Hematopoietic multipotent progenitor cell treated with erythropoietin and hydrocortisone succinate and interleukin-3 and kit ligand, for 17 days (in vitro differentiated cells): ENCODE data around the gene ZNF764.

ENCODE experiments used
- DNase-seq: peaks from one replicate; pipeline ENCODE4 v3.0.0-alpha.2; 2015; ENCODE audit warnings: low spot score

Gene ZNF764

DNA sequence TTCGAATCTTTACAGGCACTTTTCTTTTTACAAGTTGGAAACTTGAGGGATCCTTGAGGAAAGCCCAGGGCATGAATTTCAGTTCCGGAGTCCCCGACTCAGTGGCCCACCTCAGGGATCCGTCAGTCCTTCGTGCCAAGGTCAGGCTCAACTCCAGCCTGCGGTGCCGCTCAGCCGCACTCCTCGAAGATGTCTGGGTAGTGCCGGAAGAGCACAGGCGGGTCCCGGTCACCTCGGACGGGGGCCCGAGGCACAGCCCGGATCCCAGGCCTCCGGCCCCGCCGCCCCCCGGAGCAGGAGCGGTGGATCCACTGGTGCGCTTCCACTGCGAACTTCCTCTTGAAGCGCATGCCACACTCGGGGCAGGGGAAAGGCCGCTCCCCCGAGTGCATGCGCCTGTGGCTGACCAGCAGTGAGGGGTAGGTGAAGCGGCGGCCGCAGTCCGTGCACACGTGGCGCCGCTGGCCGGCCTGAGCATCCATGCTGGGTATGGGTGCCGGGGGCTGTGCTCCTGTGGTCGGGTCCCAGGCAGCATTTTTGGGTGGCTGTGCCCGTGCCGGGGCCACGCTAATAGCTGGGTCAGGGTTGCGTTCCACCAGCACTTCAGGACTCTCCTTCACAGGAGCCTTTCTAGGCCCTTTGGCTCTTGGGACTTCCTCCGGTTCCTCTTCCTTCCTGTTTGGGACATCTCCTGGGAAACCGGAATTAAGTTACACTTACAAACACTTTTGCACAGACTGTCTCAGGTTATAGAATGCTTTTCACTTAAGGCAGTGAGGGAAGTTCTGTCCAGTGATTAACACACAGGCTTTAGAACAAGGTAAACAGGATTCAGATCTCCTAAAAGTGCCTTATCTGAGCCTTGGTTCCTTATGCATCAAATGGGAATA is 11.8 kb upstream of the ZNF764 start:
- DNase-seq = no peak

DNA sequence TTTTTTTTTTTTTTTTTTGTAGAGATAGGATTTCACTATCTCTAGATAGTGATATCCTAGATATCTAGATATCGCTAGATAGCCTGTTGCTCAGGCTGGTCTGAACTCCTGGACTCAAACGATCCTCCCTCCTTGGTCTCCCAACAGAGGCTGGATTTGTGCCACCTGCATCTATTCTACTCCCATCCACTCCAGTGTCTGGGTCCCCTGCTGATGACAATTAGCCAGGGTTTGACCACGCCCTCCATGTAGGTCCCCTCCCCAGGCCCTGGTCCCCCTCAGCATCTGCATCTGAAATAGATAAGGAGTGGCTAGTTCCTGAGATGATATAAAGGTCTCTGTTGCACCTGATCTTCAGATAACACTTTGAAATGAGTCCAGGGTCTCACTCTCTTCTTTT is 11.1 kb upstream of the ZNF764 start:
- DNase-seq = no peak

DNA sequence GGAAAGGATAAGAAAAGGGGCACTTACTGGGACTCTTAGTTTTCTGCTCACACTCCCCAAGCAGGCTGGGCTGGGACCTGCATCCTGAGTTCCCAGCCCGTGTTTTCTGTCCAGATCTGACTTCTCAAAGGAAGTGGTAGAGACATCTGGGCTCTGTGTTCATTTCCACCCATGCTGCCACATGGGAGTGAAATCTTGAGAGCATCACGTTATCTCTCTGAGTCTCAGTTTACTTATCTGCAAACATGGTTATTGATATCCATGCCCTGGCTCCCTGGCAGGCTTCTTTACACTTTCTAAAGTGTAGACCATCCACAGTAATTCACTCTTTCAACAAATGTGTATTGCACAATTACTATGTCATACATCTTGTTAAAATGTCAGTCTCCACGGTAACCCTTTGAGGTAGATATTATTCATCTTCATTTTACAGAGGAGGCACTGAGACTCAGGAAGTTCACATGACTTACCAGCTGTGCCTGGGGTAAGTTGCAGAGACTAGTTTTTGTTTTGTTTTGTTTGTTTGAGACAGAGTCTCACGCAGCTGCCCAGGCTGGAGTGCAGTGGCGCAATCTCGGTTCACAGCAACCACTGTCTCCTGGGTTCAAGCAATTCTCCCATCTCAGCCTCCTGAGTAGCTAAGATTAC is 9.9 kb upstream of the ZNF764 start:
- DNase-seq = no peak

DNA sequence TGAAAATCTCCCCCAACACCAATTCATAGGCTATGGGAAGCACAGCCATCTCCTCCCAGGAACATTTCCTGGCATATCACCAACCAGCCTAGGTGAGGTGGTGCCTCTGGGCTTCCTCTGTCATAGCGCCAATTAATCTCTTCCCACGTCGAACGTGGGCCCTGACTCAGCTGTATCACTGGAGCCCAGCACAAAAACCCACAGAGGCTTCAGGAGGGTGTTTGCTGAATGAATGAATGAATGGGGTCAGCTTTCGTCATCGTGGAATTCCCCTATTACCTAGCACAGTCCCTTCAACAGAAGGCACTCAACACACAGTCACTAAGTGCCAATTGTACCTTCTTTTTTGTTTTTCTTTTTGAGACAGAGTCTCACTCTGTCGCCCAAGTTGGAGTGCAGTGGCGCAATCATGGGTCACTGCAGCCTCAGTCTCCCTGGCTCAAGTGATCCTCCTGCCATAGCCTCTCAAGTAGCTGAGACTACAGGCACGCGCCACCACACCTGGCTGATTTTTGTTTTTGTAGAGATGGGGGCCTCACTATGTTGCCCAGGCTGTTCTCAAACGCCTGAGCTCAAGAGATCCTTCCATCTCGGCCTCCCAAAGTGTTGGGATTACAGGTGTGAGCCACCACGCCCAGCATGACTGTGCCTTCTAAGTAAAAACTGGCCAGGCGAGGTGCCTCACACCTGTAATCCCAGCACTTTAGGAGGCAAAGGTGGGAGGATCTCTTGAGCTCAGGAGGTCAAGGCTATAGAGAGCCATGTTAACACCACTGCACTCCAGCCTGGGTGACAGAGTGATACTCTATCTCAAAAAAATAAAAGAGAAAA is 9.2 kb upstream of the ZNF764 start:
- DNase-seq = no peak

DNA sequence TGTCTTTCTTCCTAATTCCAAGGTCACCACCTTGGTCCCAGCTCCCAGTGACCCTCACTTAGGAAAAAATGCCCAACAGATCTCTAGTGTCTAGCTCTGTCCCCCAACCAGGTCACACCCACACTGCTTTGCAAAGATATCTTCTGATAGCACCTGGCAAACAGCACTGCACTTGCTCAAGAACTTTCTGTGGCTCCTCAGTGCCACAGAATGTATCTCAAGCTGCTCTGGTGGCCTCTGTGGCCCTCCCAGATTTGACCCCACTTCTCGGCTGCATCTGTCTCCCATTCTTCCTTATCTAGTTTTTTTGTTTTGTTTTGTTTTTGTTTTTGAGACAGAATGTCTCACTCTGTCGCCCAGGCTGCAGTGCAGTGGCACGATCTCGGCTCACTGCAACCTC is 8.4 kb upstream of the ZNF764 start:
- no peak for DNase-seq

DNA sequence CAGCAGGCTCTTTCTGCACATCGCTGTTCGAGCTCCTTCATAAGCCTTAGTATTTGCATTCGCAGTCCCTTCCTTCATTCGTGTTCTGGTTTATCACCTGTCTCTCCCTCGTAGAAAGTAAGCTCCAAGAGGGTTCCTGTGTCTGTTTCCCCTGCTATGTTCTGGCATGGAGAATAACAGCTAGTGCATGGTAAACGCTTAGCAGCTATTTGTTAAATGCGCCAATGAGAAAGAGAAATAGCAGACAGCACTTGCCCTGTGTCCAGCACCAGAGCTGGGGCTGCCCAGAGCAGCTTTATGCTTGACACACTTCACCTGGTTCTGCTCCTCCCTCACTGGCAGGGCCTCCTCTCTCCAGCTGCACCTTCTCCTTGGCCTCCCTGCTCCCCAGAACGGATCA is 7.8 kb upstream of the ZNF764 start:
- no peak for DNase-seq

DNA sequence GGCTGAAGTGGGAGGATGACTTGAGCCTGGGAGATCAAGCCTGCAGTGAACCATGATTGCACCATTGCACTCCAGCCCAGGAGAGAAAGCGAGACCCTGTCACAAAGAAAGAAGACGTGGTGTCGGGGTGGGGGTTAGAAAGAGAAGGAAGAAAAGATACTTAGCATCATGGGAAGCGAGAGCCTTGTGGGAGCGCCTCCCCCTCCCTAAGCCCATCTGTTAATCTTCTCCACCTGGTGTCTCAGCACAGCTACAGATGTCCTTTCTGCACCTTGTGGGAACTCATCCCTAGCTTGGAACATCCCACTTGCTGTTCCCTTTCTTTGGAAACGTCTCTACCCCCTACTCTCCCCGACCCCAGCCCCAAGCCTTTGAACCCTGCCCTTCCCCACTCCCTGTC is 7.4 kb upstream of the ZNF764 start:
- no peak for DNase-seq

DNA sequence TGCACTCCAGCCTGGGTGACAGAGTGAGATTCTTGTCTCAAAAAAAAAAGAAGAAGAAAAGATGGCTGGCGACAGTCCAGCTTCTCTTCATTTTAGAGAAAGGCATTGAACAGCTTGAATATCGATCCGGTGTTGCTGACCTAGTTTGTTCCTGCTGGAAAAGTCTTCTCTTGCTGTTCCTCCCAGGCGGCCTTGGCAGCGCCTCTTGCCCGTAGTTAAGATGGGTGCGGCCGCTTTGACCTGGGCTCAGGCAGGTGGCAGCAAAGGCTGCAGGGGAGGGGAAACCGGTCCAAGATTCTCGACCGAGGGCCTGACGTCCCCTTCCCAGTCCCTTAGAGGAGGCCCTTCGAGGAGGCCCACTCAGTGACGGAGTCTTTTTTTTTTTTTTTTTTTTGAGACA is 3.8 kb upstream of the ZNF764 start:
- no peak for DNase-seq

DNA sequence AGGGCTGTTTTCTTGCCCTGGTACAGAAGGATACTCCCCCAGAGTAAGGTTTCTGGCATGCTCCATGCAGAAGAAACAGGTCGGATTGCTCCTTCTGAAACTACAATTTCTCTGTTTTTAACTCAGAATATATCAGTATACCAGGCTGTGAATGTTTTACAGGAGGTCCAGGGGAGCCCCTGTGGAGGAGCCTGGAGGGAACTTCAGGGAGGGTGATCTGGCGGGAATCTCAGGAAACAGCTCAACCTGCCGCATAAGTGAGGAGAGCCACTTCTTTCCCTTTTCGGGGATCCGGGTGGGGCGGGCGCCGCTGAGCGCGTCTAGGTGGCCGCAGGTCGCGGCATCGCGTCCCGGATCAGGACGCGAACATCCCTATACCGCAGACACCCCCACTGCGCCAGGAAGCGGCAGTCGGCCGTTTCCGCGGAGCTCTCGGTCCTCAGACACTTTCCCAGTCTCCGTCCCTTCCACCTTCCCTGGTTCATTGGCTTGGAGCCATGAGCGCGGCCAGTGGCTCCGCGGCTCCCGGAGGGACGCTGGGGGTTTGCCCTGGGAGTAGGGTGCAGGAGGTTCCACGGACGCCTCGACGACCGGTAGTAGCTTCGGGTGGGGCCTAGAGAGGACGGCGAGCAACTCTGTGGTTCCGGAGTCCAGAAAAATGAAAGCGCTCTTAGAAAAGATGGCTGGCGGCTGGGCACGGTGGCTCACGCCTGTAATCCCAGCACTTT is 3.1 kb upstream of the ZNF764 start:
- DNase-seq = peak; percentile 42

DNA sequence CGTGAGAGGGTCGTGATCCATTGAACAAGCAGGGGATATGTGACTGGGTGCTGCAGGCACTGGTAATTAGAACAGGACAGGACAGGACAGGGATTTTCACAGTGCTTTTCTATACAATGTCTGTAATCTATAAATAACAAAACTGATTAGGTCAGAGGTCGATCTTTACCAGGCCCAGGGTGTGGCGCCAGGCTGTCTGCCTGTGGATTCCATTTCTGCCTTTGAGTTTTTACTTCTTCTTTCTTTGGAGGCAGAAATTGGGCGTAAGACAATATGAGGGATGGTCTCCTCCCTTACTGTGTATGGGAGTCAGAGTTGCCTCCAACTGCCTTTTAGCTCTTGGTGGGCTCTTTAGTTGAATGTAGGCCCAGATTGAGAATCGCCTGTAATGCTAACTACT is 1.5 kb upstream of the ZNF764 start:
- no peak for DNase-seq

DNA sequence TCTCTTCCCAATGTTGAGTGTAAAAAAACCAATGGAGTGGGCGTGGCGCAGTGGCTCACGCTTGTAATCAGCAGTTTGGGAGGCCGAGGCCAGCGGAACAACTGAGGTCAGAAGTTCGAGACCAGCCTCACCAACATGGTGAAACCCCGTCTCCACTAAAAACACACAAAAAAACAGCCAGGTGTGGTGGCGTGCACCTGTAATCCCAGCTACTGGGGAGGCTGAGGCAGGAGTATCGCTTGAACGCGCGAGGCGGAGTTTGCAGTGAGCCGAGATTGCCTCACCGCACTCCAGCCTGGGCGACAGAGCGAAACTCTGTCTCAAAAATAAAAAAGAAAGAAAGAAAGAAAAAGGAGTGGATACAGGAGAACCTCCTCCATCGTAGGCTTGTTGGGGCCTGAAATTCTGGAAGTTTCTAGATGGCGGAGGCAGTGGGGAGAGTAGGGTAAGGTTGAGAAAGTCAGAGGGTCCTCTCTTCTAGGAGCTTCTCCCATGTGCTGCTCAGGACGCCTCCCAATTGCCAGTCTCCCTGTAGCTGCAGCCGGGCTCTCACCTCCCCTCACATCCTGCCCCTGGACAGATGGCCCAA is 709 bp upstream of the ZNF764 start:
- DNase-seq = no peak

DNA sequence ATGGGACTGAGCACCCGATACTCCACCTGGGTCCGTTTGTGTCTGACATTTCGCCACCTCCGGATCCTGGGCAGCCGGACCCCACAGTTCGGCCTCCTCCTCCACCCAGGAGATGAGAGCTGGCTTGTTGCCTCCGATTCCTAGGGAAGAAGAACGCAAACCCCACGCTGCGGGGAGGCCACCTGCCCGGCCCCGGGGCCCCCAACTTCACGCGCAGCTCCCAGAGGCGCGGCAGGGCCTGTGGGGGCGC is 542 bp downstream of the ZNF764 start:
- DNase-seq = no peak

DNA sequence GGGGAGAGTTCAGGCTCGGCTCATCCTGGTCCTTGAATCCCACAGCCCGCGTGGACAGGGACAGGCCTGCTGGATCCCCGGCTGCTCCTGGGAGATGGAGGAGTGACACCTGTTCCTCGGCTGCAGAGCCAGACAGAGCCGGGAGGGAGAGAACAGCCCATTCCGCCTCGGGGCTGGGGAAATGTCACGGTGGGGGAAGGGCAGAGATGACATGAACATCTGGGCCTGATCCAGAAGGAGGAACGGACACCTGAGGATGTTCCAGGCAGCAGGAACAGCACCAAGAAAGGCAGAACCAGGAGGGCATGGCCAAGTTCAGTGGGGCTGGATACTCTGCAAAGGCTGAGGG is 2.1 kb downstream of the ZNF764 start:
- DNase-seq = no peak

DNA sequence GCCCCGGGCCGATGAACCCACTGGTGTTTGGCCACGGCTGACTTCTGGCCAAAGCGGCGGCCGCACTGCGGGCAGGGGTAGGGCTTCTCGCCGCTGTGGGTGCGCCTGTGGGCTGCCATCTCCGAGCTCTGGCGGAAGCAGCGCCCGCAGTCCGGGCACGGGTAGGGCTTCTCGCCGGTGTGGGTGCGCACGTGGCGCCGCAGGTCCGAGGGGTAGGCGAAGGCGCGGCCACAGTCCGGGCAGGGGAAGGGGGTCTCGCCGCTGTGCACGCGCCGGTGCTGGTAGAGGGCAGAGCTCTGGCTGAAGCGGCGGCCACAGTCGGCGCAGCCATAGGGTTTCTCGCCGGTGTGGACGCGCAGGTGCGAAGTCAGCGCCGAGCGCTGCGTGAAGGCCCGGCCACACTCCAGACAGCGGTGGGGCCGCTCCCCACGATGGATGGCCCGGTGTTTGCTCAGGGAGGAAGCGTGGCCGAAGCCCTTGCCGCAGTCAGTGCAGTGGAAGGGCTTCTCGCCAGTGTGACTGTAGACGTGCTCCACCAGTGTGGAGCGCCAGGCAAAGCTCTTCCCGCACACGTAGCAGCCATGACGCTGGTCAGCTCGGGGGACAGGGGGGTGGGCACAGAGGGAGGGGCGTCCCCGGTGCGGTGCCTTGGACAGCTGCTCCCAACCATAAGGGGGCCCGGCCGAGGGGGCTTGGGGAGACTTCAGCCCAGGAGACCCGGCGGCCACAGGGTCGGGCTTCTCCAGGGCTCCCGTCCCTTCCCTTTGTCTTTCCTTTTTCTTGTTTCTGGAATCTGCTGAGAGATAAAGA is 2.7 kb downstream of the ZNF764 start:
- DNase-seq = no peak

DNA sequence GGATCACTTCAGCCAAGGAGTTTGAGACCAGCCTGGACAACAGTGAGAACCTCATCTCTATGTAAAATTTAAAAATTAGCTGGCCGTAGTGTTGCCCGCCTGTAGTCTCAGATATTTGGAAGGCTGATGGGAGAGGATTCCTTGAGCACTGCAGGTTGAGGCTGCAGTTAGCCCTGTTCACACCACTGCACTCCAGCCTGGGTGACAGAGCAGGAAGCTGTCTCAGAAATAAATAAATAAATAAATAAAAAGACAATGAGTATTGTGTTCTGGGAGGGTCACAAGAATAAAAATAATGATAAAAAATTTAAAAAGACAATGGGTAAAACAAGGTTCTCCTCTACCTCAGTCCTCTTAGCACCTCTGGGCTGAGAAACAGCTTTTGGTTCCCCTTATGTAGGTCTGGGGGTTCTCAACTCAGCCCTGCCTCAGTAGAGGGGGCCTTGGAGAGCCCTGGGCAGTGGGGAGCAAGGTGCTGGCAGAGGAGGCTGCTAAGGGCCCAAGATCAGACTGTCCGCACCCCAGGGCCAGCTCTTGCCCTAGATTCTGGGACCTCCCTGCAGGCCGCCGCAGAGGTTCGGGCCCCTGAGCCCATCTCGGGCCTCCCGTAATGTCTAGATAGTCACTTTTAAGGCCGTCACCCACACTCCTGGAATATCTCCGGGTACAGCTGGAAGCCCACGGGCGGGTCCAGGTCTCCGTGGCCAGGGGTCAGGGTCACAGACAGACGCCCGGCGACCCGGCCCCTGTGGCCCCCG is 3.4 kb downstream of the ZNF764 start:
- no peak for DNase-seq

DNA sequence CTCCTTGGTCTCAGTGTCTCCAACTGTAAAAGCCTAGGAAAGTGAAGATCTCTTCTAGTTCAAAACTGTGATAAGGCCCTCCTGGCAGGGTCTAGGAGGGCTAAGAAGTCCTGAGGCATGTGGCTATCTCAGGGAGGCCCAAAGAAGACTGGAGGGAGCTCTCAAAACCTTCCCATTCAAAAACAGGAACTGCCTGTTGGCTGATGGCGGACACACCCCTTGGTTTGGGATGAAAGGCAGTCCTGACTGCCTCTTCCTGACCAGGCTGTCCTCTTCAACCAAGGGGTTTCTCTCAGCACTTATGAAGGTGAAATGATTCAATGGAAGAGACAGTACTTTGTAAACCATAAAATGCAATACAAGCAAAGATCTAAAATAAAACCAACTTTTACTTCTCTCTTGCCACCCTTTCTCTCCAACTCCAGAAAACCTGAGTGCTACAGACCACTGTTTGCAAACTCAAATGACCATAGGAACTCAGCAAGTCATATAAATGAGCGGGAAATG is 4.7 kb downstream of the ZNF764 start:
- DNase-seq = no peak

DNA sequence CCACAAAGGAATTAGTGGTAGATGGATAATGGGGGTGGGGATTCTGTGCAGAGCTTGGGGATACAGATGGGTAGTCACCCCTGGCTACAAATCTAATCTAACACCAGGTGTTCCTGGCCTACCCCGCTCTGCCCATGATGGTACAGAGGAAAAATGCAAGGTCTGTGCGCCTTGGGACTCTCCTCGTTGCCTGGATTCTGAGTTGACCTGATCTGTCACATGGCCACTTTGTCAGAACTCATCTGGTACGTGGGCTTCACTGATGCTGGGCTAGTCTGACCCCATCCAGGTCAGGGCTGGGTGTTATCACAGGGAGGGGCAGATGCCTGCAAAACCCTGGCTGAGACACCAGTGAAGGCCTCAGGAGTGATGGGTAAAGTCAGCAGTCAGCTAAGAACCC is 5.2 kb downstream of the ZNF764 start:
- no peak for DNase-seq

DNA sequence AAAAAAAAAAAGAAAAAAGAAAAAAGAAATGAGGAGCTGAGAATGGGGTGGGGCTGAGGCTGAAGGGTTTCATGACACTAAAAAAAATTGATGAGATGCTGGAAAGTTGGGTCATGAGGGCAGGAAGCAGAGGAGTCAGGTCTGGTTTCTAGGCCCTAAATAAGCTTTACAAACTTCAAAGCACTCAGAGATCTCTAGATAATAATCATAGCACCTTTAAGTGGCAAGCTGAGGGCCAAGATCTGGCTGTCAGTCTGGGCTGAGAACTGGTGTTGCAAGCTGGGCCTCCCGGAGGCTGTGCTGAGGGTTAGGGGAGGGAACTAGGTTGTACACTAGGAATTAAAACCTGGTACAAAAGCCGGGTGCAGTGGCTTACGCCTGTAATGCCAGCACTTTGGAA is 6.4 kb downstream of the ZNF764 start:
- no peak for DNase-seq

DNA sequence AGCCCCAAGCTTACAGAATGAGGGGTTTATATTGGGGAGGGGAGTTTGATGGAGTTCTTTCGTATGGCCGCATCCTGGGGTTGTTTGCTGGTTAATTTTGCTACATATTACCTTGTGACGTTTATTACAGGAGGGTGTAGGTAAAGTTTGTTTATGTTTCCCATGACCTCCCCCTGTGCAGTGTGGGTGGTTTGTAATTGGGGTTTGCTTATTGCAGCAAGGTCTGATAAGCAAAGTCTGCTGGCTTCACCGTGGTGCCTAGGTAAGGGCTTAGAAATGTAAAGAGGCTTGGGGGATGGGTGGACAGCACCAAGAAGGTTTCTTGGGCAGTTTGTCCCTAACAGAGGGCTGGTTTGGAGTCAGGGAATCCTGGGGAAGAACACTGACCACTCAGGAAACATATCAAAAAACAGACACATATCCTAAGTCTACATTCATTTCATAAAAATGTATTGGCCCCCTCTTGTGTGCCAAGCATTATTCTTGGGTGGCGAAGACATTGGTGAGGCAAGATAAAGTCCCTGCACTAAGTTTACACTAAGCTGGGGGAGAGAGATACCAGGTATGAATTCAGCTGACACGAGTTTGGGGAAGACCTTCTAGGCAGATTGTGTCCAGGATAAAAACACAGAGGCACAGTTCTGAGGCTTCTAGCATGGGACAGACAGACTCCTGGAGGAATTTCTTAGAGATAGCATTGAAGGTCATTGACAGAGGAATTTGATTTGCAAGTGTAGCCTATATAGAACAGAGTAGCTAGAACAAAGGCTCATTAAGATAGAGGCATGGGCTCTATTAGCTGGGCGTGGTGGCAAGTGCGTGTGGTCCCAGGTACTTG is 9.5 kb downstream of the ZNF764 start:
- DNase-seq = peak; percentile 34
